Mesendoderm (in vitro differentiated cells): ENCODE measurements around the gene ZNF705A.
"Not testable (repeated sequence)": the region's sequence is repeated elsewhere in the genome, so short reads cannot be mapped to it uniquely, and the experiment has no call there.

Source experiments
- DNase-seq: peaks from one replicate; pipeline ENCODE4 v3.0.0; 2013
- H2AK5ac ChIP-seq: 2 replicates; pipeline ENCODE4 v1.6.1; 2013; ENCODE audit warnings: low read length, inconsistent platforms
- H2BK120ac ChIP-seq: 2 replicates; pipeline ENCODE4 v1.6.1; 2013; ENCODE audit warnings: low read depth, mild to moderate bottlenecking, low read length, moderate library complexity, mixed read lengths
- H2BK15ac ChIP-seq: replicated peaks from 2 replicates; pipeline ENCODE4 v1.6.1; 2013; ENCODE audit warnings: low read depth, mild to moderate bottlenecking, moderate library complexity
- H2BK5ac ChIP-seq: 2 replicates; pipeline ENCODE4 v1.6.1; 2013; ENCODE audit warnings: low read length, inconsistent platforms
- H3K18ac ChIP-seq: 2 replicates; pipeline ENCODE4 v1.6.1; 2013; ENCODE audit warnings: mild to moderate bottlenecking, low read length, mixed read lengths
- H3K23ac ChIP-seq: one replicate; pipeline ENCODE4 v1.6.1; 2013; ENCODE audit warnings: low read length
- H3K27ac ChIP-seq: 2 replicates; pipeline ENCODE4 v1.5.1; 2013; ENCODE audit warnings: low read depth, mild to moderate bottlenecking, inconsistent platforms, low read length, moderate library complexity
- H3K27me3 ChIP-seq: 2 replicates; pipeline ENCODE4 v1.6.1; 2013; ENCODE audit warnings: low read length, control low read depth, mild to moderate bottlenecking, inconsistent platforms; ENCODE audit not compliant: insufficient read depth, poor library complexity
- H3K36me3 ChIP-seq: 2 replicates; pipeline ENCODE4 v1.6.1; 2013; ENCODE audit warnings: low read length, inconsistent platforms; ENCODE audit not compliant: control insufficient read depth, insufficient read depth
- H3K4ac ChIP-seq: one replicate; pipeline ENCODE4 v1.6.1; 2013; ENCODE audit warnings: low read depth, mild to moderate bottlenecking, low read length, moderate library complexity
- H3K4me1 ChIP-seq: 2 replicates; pipeline ENCODE4 v1.6.1; 2013; ENCODE audit warnings: low read depth, low read length, inconsistent platforms; ENCODE audit not compliant: control insufficient read depth
- H3K4me2 ChIP-seq: 2 replicates; pipeline ENCODE4 v1.6.1; 2013; ENCODE audit warnings: low read length
- H3K4me3 ChIP-seq: 2 replicates; pipeline ENCODE4 v1.5.1; 2013; ENCODE audit warnings: mild to moderate bottlenecking, low read length
- H3K56ac ChIP-seq: one replicate; pipeline ENCODE4 v1.6.1; 2013; ENCODE audit warnings: low read length
- H3K79me1 ChIP-seq: 2 replicates; pipeline ENCODE4 v1.6.1; 2013; ENCODE audit warnings: low read length, inconsistent platforms
- H3K79me2 ChIP-seq: 2 replicates; pipeline ENCODE4 v1.6.1; 2013; ENCODE audit warnings: mild to moderate bottlenecking, low read length; ENCODE audit not compliant: control insufficient read depth, insufficient read depth
- H3K9ac ChIP-seq: 2 replicates; pipeline ENCODE4 v1.6.1; 2013; ENCODE audit warnings: low read length, inconsistent platforms
- H4K5ac ChIP-seq: one replicate; pipeline ENCODE4 v1.6.1; 2013; ENCODE audit warnings: low read length
- H4K8ac ChIP-seq: one replicate; pipeline ENCODE4 v1.6.1; 2013; ENCODE audit warnings: low read depth, mild to moderate bottlenecking, control low read depth, low read length, moderate library complexity
- WGBS: extraction: QIAGEN DNeasy Blood & Tissue Kit; methylation state at CpG from one replicate; pipeline ENCODE4 v1.1.7; 2013; ENCODE audit warnings: low lambda C conversion rate, missing lambda C conversion rate; ENCODE audit not compliant: insufficient coverage; ENCODE audit errors: extremely low coverage; 5-methylcytosine and 5-hydroxymethylcytosine counted together

The ZNF705A gene

DNA sequence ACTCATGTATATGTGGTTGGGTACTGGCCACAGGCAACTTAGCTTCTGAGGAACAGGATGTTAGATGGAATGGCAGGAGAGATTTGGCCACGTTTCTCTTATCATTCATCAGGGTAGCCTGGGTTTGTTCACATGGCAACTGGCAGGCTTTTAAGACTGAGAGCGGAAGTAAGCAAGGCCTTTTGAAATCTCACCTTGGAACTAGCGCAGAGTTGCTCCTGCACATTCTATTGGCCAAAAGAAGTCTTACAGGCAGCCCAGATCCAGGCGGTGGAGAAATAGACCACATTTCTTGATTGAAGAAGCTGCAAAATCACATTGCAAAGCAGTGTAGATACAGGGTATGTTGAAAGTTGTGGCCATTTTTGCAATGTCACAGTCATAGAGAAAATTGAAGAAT lies 29.7 kb upstream of the ZNF705A start:
- H3K79me2 ChIP-seq: no peaks in the 10 kb centered on the region
- no peak overlapping the region for H2BK120ac ChIP-seq
- H3K27me3 ChIP-seq: no peaks in the 10 kb centered on the region
- no peak overlapping the region for H2AK5ac ChIP-seq
- H2BK15ac ChIP-seq: no peak overlapping the region
- no CpG with 5 or more reads among the region's 4 CpGs for WGBS
- no peaks in the 10 kb centered on the region for H3K4me1 ChIP-seq
- no peak overlapping the region for H3K9ac ChIP-seq
- no peak overlapping the region for H2BK5ac ChIP-seq
- no peak overlapping the region for H3K56ac ChIP-seq
- H3K79me1 ChIP-seq: no peaks in the 10 kb centered on the region
- no peak overlapping the region for H4K5ac ChIP-seq
- H3K18ac ChIP-seq: no peak overlapping the region
- no peak overlapping the region for H3K4ac ChIP-seq
- H3K36me3 ChIP-seq: no peaks in the 10 kb centered on the region
- no peak overlapping the region for H3K4me3 ChIP-seq
- DNase-seq: peak; percentile 45
- no peak overlapping the region for H3K23ac ChIP-seq
- H4K8ac ChIP-seq: no peak overlapping the region
- H3K4me2 ChIP-seq: no peak overlapping the region
- H3K27ac ChIP-seq: no peak overlapping the region

DNA sequence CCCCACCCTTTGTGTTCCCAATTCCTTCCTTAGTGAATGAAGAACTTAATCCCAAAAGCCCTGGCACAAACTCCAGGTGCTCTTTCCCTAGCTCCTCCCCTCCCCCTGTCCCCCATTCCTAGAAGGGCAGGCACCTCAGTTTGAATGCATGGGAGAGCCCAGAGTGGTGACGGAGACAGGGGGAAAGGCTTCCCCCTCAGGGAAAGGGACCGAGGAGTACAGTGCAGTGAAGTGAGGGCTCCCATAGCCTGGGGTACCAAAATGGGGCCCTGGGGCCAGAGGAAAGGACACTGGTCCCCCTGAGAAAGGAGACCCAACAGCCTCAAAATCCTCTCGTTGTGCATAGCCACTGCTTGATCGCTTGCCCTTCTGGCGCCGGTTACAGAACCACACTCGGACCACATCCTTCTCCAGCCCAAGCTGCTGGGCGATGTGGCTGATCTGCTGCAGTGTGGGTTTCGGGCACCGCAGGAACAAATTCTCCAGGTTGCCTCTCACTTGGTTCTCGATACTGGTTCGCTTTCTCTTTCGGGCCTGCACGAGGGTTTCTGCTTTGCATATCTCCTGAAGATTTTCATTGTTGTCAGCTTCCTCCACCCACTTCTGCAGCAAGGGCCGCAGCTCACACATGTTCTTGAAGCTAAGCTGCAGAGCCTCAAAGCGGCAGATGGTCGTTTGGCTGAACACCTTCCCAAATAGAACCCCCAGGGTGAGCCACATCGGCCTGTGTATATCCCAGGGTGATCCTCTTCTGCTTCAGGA lies 23.0 kb upstream of the ZNF705A start:
- not testable (repeated sequence) for H2BK15ac ChIP-seq, H3K36me3 ChIP-seq, H4K5ac ChIP-seq, H3K18ac ChIP-seq, H3K56ac ChIP-seq, H3K4me1 ChIP-seq, H2AK5ac ChIP-seq, H3K27ac ChIP-seq, DNase-seq, H3K4me3 ChIP-seq, H3K4me2 ChIP-seq, H3K27me3 ChIP-seq, H2BK5ac ChIP-seq, H2BK120ac ChIP-seq, H4K8ac ChIP-seq, H3K9ac ChIP-seq, H3K79me1 ChIP-seq, H3K23ac ChIP-seq, H3K4ac ChIP-seq, H3K79me2 ChIP-seq
- WGBS: no CpG with 5 or more reads among the region's 18 CpGs

DNA sequence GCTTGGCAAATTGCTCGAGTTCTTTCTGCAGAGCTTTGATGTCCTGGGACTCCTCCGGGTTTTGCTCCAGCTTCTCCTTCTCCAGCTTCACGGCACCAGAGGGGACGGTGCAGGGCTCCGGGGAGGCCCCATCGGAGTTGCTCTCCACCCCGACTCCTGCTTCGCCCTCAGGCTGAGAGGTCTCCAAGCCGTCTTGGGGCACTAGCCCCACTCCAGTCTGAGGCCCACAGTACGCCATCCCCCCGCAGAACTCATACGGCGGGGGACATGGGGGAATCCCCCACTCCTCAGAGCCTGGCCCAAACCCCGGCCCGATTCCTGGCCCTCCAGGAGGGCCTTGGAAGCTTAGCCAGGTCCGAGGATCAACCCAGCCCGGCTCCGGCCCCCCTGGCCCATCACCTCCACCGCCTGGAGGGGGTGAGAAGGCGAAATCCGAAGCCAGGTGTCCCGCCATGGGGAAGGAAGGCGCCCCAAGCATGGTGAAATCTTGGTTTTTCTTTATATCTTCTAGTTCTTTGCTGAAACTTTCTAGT lies 22.4 kb upstream of the ZNF705A start:
- not testable (repeated sequence) for H3K4ac ChIP-seq, H3K4me3 ChIP-seq, H3K27me3 ChIP-seq, H3K18ac ChIP-seq, H2BK15ac ChIP-seq, H4K8ac ChIP-seq, H4K5ac ChIP-seq, H3K9ac ChIP-seq, H3K27ac ChIP-seq, DNase-seq, H2BK5ac ChIP-seq, H3K56ac ChIP-seq, H2BK120ac ChIP-seq, H2AK5ac ChIP-seq, H3K36me3 ChIP-seq, H3K79me2 ChIP-seq, H3K4me1 ChIP-seq, H3K23ac ChIP-seq, H3K79me1 ChIP-seq, H3K4me2 ChIP-seq
- no CpG with 5 or more reads among the region's 23 CpGs for WGBS

DNA sequence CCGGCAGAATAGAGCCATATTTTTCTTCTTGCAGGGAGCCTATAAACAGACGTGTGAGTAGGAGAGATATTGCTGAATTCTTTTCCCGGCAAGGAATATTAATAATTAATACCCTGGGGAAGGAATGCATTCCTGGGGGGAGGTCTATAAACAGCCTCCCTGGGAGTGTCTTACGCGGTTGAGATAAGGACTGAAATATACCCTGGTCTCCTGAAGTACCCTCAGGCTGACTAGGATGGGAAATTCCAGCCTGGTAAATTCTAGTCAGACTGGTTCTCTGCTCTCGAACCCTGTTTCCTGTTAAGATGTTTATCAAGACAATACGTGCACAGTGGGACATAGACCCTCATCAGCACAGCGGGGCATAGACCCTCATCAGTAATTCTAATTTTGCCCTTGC lies 15.2 kb upstream of the ZNF705A start:
- not testable (repeated sequence) for H3K23ac ChIP-seq, H2BK15ac ChIP-seq, H3K56ac ChIP-seq, H3K27me3 ChIP-seq, H3K79me1 ChIP-seq, H3K27ac ChIP-seq, H3K36me3 ChIP-seq, H3K4me2 ChIP-seq, H3K9ac ChIP-seq, H2BK120ac ChIP-seq, H2AK5ac ChIP-seq, H4K5ac ChIP-seq, H3K4ac ChIP-seq, H2BK5ac ChIP-seq, H3K4me1 ChIP-seq, H4K8ac ChIP-seq, H3K79me2 ChIP-seq, H3K18ac ChIP-seq, H3K4me3 ChIP-seq
- peak; percentile 12 for DNase-seq
- WGBS: no CpG with 5 or more reads among the region's 8 CpGs

DNA sequence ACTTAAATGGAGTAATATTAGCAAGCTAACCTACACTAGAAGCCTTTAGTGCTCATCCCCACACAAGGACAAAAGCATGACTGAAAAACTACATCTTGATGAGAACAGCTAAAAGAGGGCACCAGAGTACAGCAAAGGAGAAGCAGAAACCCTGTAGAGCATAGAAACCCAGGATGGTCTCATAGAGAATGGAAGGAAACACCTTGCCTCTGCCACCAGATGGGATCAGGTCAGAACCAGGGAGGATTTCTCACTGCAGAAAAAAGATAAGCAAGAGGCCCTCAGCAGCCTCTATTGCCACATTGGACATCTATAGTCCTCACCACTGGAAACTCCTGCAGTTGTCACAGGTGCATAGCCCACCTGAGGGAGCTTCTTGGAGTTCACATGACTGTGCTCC lies 13.6 kb upstream of the ZNF705A start:
- Histone ChIP-seq H3K79me1 (no peaks in the 10 kb centered on the region), H3K27me3 (no peaks in the 10 kb centered on the region), H4K5ac (no peak overlapping the region), H2BK5ac (no peak overlapping the region), H3K4ac (no peak overlapping the region), H3K4me2 (no peak overlapping the region), H3K4me1 (no peaks in the 10 kb centered on the region), H2BK15ac (no peak overlapping the region), H3K9ac (no peak overlapping the region), H3K56ac (no peak overlapping the region), H3K4me3 (no peak overlapping the region), H3K27ac (no peak overlapping the region), H3K18ac (no peak overlapping the region), H2AK5ac (no peak overlapping the region), H3K36me3 (no peaks in the 10 kb centered on the region), H3K79me2 (no peaks in the 10 kb centered on the region), H2BK120ac (no peak overlapping the region), H4K8ac (no peak overlapping the region), H3K23ac (no peak overlapping the region)
- DNase-seq: no peak
